GM10248 (cell line): ENCODE measurements around the gene SLC38A11.

ENCODE experiments used
- CTCF ChIA-PET: fragments of 300-600 bp; sonication (Branson Sonifier 250); formaldehyde crosslinking; extraction: SDS; loops from one replicate; lab custom pipeline; 2021; ENCODE audit warnings: antibody characterized with exemption; lab: Yijun Ruan, JAX
- POLR2A ChIA-PET: fragments of 350-650 bp; sonication (Branson Sonifier 250); formaldehyde crosslinking; extraction: SDS; loops from one replicate; lab custom pipeline; 2020; ENCODE audit warnings: antibody characterized with exemption; lab: Yijun Ruan, JAX
- DNase-seq: peaks from one replicate; pipeline ENCODE4 v3.0.0; 2012; ENCODE audit errors: extremely low spot score
- TF ChIP-seq, protein P1 (sequence below): IDR thresholded peaks from 2 replicates; pipeline ENCODE4 v1.5.1; 2012; ENCODE audit warnings: mild to moderate bottlenecking, low read depth; ENCODE audit errors: extremely low read depth, missing control alignments, control extremely low read depth

SLC38A11 gene

DNA sequence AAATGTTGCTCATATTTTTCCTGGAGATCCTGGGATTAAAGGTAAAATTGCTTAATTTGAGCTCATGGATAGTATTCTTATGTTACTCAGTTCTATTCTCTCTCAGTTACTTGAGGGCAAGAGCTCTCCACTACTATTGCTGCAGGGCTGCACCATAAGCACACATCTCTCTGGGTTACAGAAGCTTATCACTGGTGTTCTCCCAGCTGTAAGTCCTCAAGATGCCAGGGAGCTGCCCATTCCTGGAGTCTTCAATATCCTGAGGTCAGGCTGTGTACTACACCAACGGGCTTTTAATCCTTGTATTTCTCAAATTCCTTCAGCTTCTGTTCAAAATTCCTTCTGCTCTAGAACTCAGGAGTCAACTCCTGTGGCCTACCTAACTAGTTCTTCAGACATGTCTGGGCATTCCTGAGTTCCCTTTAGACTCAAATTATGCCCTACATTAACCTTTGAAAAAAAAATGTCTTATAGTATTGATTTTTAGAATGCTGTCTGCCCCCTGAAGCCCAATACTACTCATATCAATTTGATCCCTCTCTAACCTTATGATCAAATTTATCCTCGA is 96.0 kb downstream of the SLC38A11 start:
- DNase-seq, result no peak
- ChIA-PET POLR2A (no interaction called here), CTCF (interaction anchor here (1.4 to 1.5 kb wide), 3 partner anchors 12 to 45 kb away, joined by 3 to 7 read pairs (median 3); partner anchors contain the start of gene COBLL1)
- TF ChIP-seq, protein P1, sequence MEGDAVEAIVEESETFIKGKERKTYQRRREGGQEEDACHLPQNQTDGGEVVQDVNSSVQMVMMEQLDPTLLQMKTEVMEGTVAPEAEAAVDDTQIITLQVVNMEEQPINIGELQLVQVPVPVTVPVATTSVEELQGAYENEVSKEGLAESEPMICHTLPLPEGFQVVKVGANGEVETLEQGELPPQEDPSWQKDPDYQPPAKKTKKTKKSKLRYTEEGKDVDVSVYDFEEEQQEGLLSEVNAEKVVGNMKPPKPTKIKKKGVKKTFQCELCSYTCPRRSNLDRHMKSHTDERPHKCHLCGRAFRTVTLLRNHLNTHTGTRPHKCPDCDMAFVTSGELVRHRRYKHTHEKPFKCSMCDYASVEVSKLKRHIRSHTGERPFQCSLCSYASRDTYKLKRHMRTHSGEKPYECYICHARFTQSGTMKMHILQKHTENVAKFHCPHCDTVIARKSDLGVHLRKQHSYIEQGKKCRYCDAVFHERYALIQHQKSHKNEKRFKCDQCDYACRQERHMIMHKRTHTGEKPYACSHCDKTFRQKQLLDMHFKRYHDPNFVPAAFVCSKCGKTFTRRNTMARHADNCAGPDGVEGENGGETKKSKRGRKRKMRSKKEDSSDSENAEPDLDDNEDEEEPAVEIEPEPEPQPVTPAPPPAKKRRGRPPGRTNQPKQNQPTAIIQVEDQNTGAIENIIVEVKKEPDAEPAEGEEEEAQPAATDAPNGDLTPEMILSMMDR, result no peak

DNA sequence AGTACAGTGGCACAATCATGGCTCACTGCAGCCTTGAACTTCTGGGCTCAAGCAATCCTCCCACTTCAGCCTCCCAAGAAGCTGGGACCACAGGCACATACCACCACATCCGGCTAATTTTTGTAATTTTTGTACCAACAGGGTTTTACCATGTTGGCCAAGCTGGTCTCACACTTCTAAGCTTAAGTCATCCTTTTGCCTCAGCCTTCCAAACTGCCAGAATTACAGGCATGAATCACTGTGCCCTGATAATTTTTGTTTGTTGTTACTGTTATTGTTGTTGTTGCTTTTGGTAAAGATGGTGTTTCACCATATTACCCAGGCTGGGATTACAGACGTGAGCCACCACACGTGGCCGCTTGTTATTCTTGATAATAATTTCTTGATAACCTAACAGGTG is 103.2 kb downstream of the SLC38A11 start:
- TF ChIP-seq, protein P1, result no peak
- ChIA-PET POLR2A (interaction anchor here (0.6 kb wide), 1 partner anchor 15 kb away, joined by 6 read pairs; no protein-coding TSS in a partner anchor), CTCF (no interaction called here)
- no peak for DNase-seq

DNA sequence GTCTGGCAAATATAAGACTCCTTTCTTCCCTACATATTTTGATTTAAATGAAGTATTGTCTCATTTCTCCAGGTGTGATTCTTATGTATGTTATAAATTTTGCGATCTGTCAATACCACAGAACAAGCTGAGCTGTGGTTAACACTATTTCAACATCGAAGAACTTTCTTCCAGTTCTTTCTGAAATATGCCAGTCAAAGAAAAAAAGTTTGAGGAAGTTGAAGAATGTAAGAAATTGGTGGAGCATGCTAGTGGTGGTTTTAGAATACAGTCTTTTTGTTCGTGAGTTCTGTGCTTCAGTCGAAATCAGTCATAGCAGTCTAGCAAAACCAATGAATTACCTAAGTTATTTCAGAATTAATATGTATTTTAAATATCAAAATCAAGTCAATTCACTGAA is 105.1 kb downstream of the SLC38A11 start:
- TF ChIP-seq, protein P1, result no peak
- DNase-seq, result no peak
- POLR2A ChIA-PET, result no interaction called here
- CTCF ChIA-PET, result no interaction called here

DNA sequence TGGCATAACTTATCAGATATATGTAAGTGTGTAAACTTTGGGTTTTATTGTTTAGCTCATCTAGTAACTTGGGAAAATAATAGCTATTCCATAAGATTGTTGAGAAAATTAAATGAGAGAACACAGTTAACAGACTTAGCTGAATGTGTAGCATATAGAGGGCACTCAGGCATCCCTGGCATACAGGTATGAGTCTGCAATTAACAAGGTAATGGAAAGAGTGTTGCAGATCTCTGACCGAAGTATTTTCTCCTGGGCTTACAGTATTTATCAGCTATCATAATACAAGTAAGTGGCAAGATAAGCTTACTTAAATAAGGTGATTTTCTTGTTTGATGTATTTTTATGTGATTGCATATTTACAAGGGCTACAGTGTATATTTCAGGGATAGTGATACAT is 105.8 kb downstream of the SLC38A11 start:
- ChIA-PET CTCF (no interaction called here), POLR2A (no interaction called here)
- no peak for DNase-seq
- TF ChIP-seq, protein P1, result no peak

DNA sequence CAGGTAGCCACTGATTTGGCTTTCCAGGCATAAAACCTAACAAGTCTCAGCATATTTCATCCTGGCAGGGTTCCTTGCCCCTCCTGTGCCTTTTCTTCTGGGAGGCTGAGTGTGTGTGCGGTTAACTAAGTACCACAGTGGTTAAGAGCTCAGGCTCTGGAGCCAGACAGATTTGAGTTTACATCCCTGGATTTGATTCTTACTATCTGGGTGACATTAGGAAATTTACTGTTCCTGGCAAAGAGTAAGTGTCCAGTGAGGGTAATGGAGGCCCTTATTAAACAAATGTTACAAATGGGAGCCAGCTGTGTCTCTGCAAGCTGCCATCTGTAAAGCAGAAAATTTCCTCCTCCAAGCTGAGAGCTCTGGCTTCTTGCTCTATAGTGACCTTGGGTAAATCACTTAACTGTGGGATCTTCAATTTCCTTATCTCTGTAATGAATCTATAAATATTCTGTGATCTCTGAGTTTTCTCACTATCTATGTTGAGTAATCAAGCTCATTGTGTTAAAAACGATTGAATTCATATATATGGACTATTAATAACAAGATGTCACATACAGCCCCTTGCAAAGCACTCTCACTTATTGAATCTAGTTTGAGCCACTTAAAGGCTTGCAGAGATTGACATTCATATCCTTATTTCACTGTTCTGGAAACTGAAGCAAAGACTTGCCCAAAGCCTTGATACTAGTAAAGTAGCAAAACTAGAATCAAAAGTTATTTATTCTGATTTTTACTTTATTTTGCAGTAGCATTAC is 107.2 kb downstream of the SLC38A11 start:
- DNase-seq, result no peak
- CTCF ChIA-PET, result interaction anchor here (1.1 to 1.3 kb wide), 2 partner anchors 11 to 12 kb away, joined by 3 read pairs; no protein-coding TSS in a partner anchor
- TF ChIP-seq, protein P1, result no peak
- POLR2A ChIA-PET, result no interaction called here

DNA sequence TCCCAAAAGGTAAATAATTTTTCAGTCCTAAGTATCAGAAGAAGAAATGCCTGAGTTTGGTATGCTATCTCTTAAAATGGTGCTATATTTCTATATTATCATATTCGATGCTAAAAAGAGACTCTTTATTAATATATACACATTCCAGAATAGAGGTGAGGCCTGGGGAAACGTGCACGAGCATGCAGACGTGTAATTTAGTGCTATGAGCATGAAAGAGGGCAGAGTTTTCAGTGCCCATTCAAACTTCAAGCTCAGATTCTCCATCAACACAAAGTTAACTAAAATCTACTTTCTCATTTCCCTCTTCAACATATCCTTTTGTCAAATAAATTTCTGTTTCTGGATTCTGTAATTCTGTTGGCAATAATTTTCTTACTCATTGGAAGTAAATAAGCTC is 108.0 kb downstream of the SLC38A11 start:
- ChIA-PET POLR2A (no interaction called here), CTCF (interaction anchor here (1.1 to 1.3 kb wide), 2 partner anchors 10 to 13 kb away, joined by 3 read pairs; no protein-coding TSS in a partner anchor)
- DNase-seq, result no peak
- TF ChIP-seq, protein P1, result no peak
